NCI-H510A (cell line): ENCODE data around the gene COL24A1.
A peak's percentile ranks its signal among the peaks of the same experiment; 100 is the strongest.

ENCODE experiments used
- DNase-seq: peaks from one replicate; lab custom pipeline; 2025; lab: John Stamatoyannopoulos, UW

COL24A1 gene

GRCh38 chr1:86156566-86157455 lies at the start of gene COL24A1:
Gene COL24A1 (minus strand): TSS chr1:86156772. CDS start chr1:86156396, 376 bp downstream.
- DNase-seq: peak; percentile 74

- no peak for DNase-seq
Measured at GRCh38 chr1:86205741-86206140, 49.2 kb upstream of the COL24A1 start.

GRCh38 chr1:86202552-86203340 lies 46.2 kb upstream of the COL24A1 start:
- no peak for DNase-seq

GRCh38 chr1:86201311-86201710 lies 44.7 kb upstream of the COL24A1 start:
- DNase-seq: no peak

GRCh38 chr1:86200901-86201300 lies 44.3 kb upstream of the COL24A1 start:
- DNase-seq: no peak

- DNase-seq: no peak
Measured at GRCh38 chr1:86197206-86197855, 40.8 kb upstream of the COL24A1 start.

GRCh38 chr1:86195281-86195680 lies 38.7 kb upstream of the COL24A1 start:
- DNase-seq: no peak

GRCh38 chr1:86194491-86195034 lies 38.0 kb upstream of the COL24A1 start:
- DNase-seq: no peak

- DNase-seq: no peak
Measured at GRCh38 chr1:86192417-86192816, 35.8 kb upstream of the COL24A1 start.

GRCh38 chr1:86191958-86192357 lies 35.4 kb upstream of the COL24A1 start:
- no peak for DNase-seq

- no peak for DNase-seq
Measured at GRCh38 chr1:86190873-86191272, 34.3 kb upstream of the COL24A1 start.

- DNase-seq: no peak
Measured at GRCh38 chr1:86184426-86184825, 27.9 kb upstream of the COL24A1 start.

- no peak for DNase-seq
Measured at GRCh38 chr1:86183810-86184209, 27.2 kb upstream of the COL24A1 start.

- DNase-seq: no peak
Measured at GRCh38 chr1:86176226-86176625, 19.7 kb upstream of the COL24A1 start.

- DNase-seq: no peak
Measured at GRCh38 chr1:86175756-86176155, 19.2 kb upstream of the COL24A1 start.

- DNase-seq: no peak
Measured at GRCh38 chr1:86169625-86170024, 13.1 kb upstream of the COL24A1 start.

- no peak for DNase-seq
Measured at GRCh38 chr1:86159800-86160199, 3.2 kb upstream of the COL24A1 start.

- DNase-seq: peak; percentile 16
Measured at GRCh38 chr1:86155807-86156565, 586 bp downstream of the COL24A1 start.

GRCh38 chr1:86155051-86155806 lies 1.3 kb downstream of the COL24A1 start:
- DNase-seq: no peak

GRCh38 chr1:86154571-86155050 lies 2.0 kb downstream of the COL24A1 start:
- DNase-seq: no peak

- no peak for DNase-seq
Measured at GRCh38 chr1:86153836-86154235, 2.7 kb downstream of the COL24A1 start.
